ENCODE data around the gene CHCHD5. TPM values are rescaled to one million over a fixed set of nuclear protein-coding genes. Genes with fewer than 3 reads are reported as not detected.

CHCHD5 gene
- total RNA-seq, 1 experiment from 2014 or later: 46.7 TPM

DNA sequence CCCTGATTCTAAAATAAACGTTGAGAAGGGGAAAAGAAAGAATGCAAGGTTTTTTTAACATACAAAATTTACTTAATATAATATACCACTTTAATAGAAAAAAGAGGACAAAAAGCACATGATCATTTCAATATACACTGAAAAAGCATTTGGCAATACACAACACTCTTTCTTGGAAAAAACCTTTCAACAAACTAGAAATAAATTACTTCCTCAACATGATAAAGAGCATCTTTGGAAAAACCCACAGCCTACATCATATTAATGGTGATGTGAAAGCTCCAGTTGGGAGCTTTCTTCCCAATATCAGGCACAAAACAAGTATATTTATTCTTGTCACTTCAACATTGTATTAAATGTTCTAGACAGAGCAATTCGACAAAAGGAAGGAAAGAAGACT lies 45.1 kb upstream of the CHCHD5 start:
- Histone ChIP-seq H3K4me1 (ENCODE audit: control insufficient read depth, insufficient read depth, low read length) (peaks cover 8% of the 10 kb centered on the region; the same call in 1 of the 2 replicates), H3K9me3 (ENCODE audit: control insufficient read depth, insufficient read depth, low read depth, low read length) (no peaks in the 10 kb centered on the region), H3K27me3 (ENCODE audit: control insufficient read depth, insufficient read depth, low read length) (no peaks in the 10 kb centered on the region), H3K36me3 (ENCODE audit: control insufficient read depth, insufficient read depth, low read length) (no peaks in the 10 kb centered on the region), H3K4me3 (ENCODE audit: low read depth in 2 of 2, low read length in 2 of 2) (no peak overlapping the region), H3K27ac (ENCODE audit: low read length) (no peak overlapping the region)
- ChIA-PET CTCF (no interaction called here), POLR2A (no interaction called here)
- in situ Hi-C loops (cut with HindIII; ENCODE audit: low pct_unique_long_range_greater_than_20kb, low sequenced_read_pairs): no loop called here
- TF ChIP-seq, protein P1, sequence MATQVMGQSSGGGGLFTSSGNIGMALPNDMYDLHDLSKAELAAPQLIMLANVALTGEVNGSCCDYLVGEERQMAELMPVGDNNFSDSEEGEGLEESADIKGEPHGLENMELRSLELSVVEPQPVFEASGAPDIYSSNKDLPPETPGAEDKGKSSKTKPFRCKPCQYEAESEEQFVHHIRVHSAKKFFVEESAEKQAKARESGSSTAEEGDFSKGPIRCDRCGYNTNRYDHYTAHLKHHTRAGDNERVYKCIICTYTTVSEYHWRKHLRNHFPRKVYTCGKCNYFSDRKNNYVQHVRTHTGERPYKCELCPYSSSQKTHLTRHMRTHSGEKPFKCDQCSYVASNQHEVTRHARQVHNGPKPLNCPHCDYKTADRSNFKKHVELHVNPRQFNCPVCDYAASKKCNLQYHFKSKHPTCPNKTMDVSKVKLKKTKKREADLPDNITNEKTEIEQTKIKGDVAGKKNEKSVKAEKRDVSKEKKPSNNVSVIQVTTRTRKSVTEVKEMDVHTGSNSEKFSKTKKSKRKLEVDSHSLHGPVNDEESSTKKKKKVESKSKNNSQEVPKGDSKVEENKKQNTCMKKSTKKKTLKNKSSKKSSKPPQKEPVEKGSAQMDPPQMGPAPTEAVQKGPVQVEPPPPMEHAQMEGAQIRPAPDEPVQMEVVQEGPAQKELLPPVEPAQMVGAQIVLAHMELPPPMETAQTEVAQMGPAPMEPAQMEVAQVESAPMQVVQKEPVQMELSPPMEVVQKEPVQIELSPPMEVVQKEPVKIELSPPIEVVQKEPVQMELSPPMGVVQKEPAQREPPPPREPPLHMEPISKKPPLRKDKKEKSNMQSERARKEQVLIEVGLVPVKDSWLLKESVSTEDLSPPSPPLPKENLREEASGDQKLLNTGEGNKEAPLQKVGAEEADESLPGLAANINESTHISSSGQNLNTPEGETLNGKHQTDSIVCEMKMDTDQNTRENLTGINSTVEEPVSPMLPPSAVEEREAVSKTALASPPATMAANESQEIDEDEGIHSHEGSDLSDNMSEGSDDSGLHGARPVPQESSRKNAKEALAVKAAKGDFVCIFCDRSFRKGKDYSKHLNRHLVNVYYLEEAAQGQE (IDR thresholded peaks at IDR 0.05; ENCODE audit: insufficient read depth in 1 of 2, low read depth in 2 of 2, low read length in 1 of 2): no peak
- TF ChIP-seq, protein P2, sequence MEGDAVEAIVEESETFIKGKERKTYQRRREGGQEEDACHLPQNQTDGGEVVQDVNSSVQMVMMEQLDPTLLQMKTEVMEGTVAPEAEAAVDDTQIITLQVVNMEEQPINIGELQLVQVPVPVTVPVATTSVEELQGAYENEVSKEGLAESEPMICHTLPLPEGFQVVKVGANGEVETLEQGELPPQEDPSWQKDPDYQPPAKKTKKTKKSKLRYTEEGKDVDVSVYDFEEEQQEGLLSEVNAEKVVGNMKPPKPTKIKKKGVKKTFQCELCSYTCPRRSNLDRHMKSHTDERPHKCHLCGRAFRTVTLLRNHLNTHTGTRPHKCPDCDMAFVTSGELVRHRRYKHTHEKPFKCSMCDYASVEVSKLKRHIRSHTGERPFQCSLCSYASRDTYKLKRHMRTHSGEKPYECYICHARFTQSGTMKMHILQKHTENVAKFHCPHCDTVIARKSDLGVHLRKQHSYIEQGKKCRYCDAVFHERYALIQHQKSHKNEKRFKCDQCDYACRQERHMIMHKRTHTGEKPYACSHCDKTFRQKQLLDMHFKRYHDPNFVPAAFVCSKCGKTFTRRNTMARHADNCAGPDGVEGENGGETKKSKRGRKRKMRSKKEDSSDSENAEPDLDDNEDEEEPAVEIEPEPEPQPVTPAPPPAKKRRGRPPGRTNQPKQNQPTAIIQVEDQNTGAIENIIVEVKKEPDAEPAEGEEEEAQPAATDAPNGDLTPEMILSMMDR (IDR thresholded peaks at IDR 0.05): no peak
- TF ChIP-seq SIN3A (IDR thresholded peaks at IDR 0.05; ENCODE audit: borderline replicate concordance, insufficient read depth, low read depth, low read length) (no peak), TCF7L2 (IDR thresholded peaks at IDR 0.05; ENCODE audit: low read depth, low read length) (no peak), POLR2AphosphoS5 (IDR thresholded peaks at IDR 0.05; ENCODE audit: low read depth, low read length) (no peak)
- BruUV-seq (replicated peaks): no TSS peak
- no peak for DNase-seq (ENCODE audit: low read depth, low spot score)
- intact Hi-C loops (cut with micrococcal nuclease; ENCODE audit: unreplicated experiment): no loop called here
- ATAC-seq: no peak

DNA sequence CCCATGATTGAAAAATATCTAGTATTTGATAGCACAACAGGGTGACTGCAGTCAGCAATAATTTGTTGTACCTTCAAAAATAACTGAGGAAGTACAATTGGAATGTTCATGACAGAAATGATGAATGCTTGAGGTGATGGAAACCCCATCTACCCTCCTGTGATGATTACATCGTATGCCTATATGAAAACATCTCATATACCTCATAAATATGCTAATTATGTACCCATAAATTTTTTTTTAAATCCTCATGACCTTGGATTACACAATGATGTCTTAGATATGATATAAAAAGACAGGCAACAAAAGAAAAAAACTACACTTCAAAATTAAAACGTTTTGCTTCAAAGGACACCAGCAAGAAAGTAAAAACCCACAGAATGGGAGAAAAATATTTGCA lies 43.5 kb upstream of the CHCHD5 start:
- POLR2A ChIA-PET: no interaction called here

More for the DNA sequence above, 43.5 kb upstream of the CHCHD5 start:
- ATAC-seq: no peak
- peaks cover 15% of the 10 kb centered on the region; the same call in 1 of the 2 replicates for H3K4me1 ChIP-seq (ENCODE audit: control insufficient read depth, insufficient read depth, low read length)
- in situ Hi-C loops (cut with HindIII; ENCODE audit: low pct_unique_long_range_greater_than_20kb, low sequenced_read_pairs): no loop called here
- intact Hi-C loops (cut with micrococcal nuclease; ENCODE audit: unreplicated experiment): no loop called here
- no peaks in the 10 kb centered on the region for H3K9me3 ChIP-seq (ENCODE audit: control insufficient read depth, insufficient read depth, low read depth, low read length)
- H3K27me3 ChIP-seq (ENCODE audit: control insufficient read depth, insufficient read depth, low read length): no peaks in the 10 kb centered on the region
- peak overlapping the region; percentile 96 for H3K27ac ChIP-seq (ENCODE audit: low read length)
- no peak for DNase-seq (ENCODE audit: low read depth, low spot score)
- no TSS peak for BruUV-seq (replicated peaks)
- H3K4me3 ChIP-seq (ENCODE audit: low read depth in 2 of 2, low read length in 2 of 2): peak overlapping the region in 1 of 2 experiments; percentile 89; a peak in 2 of 4 replicates
- CTCF ChIA-PET: no interaction called here
- H3K36me3 ChIP-seq (ENCODE audit: control insufficient read depth, insufficient read depth, low read length): peaks cover 2% of the 10 kb centered on the region; the same call in 1 of the 2 replicates
- TF ChIP-seq TCF7L2 (IDR thresholded peaks at IDR 0.05; ENCODE audit: low read depth, low read length) (no peak), POLR2AphosphoS5 (IDR thresholded peaks at IDR 0.05; ENCODE audit: low read depth, low read length) (no peak), SIN3A (IDR thresholded peaks at IDR 0.05; ENCODE audit: borderline replicate concordance, insufficient read depth, low read depth, low read length) (no peak)
- TF ChIP-seq, protein P1 (IDR thresholded peaks at IDR 0.05; ENCODE audit: insufficient read depth in 1 of 2, low read depth in 2 of 2, low read length in 1 of 2): no peak
- TF ChIP-seq, protein P2 (IDR thresholded peaks at IDR 0.05): no peak
